Measurements from ENCODE around the gene NKX2-2. TPM values are rescaled to one million over a fixed set of nuclear protein-coding genes. Genes with fewer than 3 reads are reported as not detected.

NKX2-2 gene
- total RNA-seq, 4 donors from 2014 or later: 0.60 to 2.2 (median 0.82) TPM; not detected in 1

GRCh38 chr20:21519136-21519584 is 5.3 kb upstream of the NKX2-2 start:
- Histone ChIP-seq H3K9me3 (no peaks in the 10 kb centered on the region), H3K4me3 (no peak overlapping the region), H3K27ac (no peak overlapping the region), H3K4me1 (peaks cover 2 to 35% (median 18%) of the 10 kb centered on the region in 4 donors), H3K27me3 (peaks cover 100% of the 10 kb centered on the region), H3K36me3 (no peaks in the 10 kb centered on the region)
- DNase-seq: no peak
- in situ Hi-C loops (cut with MboI; ENCODE audit: low pct_ligation_motif_present in 1 of 4, low pct_unique_long_range_greater_than_20kb in 1 of 4, low sequenced_read_pairs in 3 of 4) (loop anchor here in 3 of 4 donors (25.0 kb wide), 3 partner anchors 282 to 657 kb away; no protein-coding TSS in a partner anchor), intact Hi-C loops (cut with DNase I; ENCODE audit: low total_unique reads) (no loop called here)
- TF ChIP-seq CTCF (IDR thresholded peaks at IDR 0.05): no peak
- no peak for TF ChIP-seq POLR2A (IDR thresholded peaks at IDR 0.05)
- TF ChIP-seq EP300 (IDR thresholded peaks at IDR 0.05; ENCODE audit: low read depth): no peak
- no peak for TF ChIP-seq POLR2AphosphoS5 (IDR thresholded peaks at IDR 0.05)
- WGBS, 2 donors (ENCODE audit: low coverage in 1 of 2): 0 to 11% methylated on average over 4 to 14 of the region's 14 CpGs

- in situ Hi-C loops (cut with MboI; ENCODE audit: low pct_ligation_motif_present in 1 of 4, low pct_unique_long_range_greater_than_20kb in 1 of 4, low sequenced_read_pairs in 3 of 4) (loop anchor here in 3 of 4 donors (25.0 kb wide), 3 partner anchors 281 to 656 kb away; no protein-coding TSS in a partner anchor), intact Hi-C loops (cut with DNase I; ENCODE audit: low total_unique reads) (no loop called here)
- H3K4me3 ChIP-seq: no peak overlapping the region
- peaks cover 9 to 42% (median 25%) of the 10 kb centered on the region in 4 donors for H3K4me1 ChIP-seq
- no peaks in the 10 kb centered on the region for H3K36me3 ChIP-seq
- WGBS, 2 donors (ENCODE audit: low coverage in 1 of 2): 0 to 11% methylated on average over 2 to 37 of the region's 37 CpGs
- H3K27ac ChIP-seq: no peak overlapping the region
- no peaks in the 10 kb centered on the region for H3K9me3 ChIP-seq
- no peak for TF ChIP-seq POLR2AphosphoS5 (IDR thresholded peaks at IDR 0.05)
- no peak for TF ChIP-seq CTCF (IDR thresholded peaks at IDR 0.05)
- no peak for TF ChIP-seq POLR2A (IDR thresholded peaks at IDR 0.05)
- no peak for TF ChIP-seq EP300 (IDR thresholded peaks at IDR 0.05; ENCODE audit: low read depth)
- no peak for DNase-seq
- peaks cover 100% of the 10 kb centered on the region for H3K27me3 ChIP-seq
Measured at GRCh38 chr20:21518292-21518991, 4.6 kb upstream of the NKX2-2 start.

- Histone ChIP-seq H3K36me3 (no peaks in the 10 kb centered on the region), H3K27ac (no peak overlapping the region), H3K27me3 (peaks cover 100% of the 10 kb centered on the region), H3K4me3 (no peak overlapping the region), H3K4me1 (peaks cover 12 to 46% (median 31%) of the 10 kb centered on the region in 4 donors), H3K9me3 (no peaks in the 10 kb centered on the region)
- TF ChIP-seq POLR2A (IDR thresholded peaks at IDR 0.05) (no peak), CTCF (IDR thresholded peaks at IDR 0.05) (no peak), EP300 (IDR thresholded peaks at IDR 0.05; ENCODE audit: low read depth) (no peak), POLR2AphosphoS5 (IDR thresholded peaks at IDR 0.05) (no peak)
- intact Hi-C loops (cut with DNase I; ENCODE audit: low total_unique reads): no loop called here
- DNase-seq: no peak
- WGBS, 2 donors (ENCODE audit: low coverage in 1 of 2): 15 to 20% methylated on average over 5 to 32 of the region's 32 CpGs
- in situ Hi-C loops (cut with MboI; ENCODE audit: low pct_ligation_motif_present in 1 of 4, low pct_unique_long_range_greater_than_20kb in 1 of 4, low sequenced_read_pairs in 3 of 4): loop anchor here in 3 of 4 donors (25.0 kb wide), 3 partner anchors 280 to 655 kb away; no protein-coding TSS in a partner anchor
Measured at GRCh38 chr20:21517566-21518277, 3.9 kb upstream of the NKX2-2 start.
